ENCODE measurements around the gene NFKBIA.

- TF ChIP-seq CTCF (IDR thresholded peaks at IDR 0.05) = no peak
- TF ChIP-seq POLR2A (IDR thresholded peaks at IDR 0.05) = no peak
These were observed 3.5 kb upstream of the NFKBIA start for GRCh38 chr14:35408026-35408425.

Data from heart left ventricle (tissue), 13 donors.